ENCODE measurements around the gene PCLO. TPM values are rescaled to one million over a fixed set of nuclear protein-coding genes. Genes with fewer than 3 reads are reported as not detected.

Gene PCLO
- polyA plus RNA-seq, 2 of the 4 experiments (the other 2 are of a cell fraction): 0.41 to 1.1 TPM

- Histone ChIP-seq H3K9me3 (no peaks in the 10 kb centered on the region), H3K27ac (no peak overlapping the region), H3K4me1 (no peaks in the 10 kb centered on the region), H3K4me2 (no peak overlapping the region), H3K4me3 (no peak overlapping the region)
- POLR2A ChIA-PET: no interaction called here
- CTCF ChIA-PET: no interaction called here
- no peak for FAIRE-seq
- ATAC-seq: no peak
- 61% methylated on average over 4 of the region's 4 CpGs for WGBS (ENCODE audit: missing lambda C conversion rate)
- TF ChIP-seq EHMT2 (IDR thresholded peaks at IDR 0.05; ENCODE audit: low read depth): no peak
- TF ChIP-seq PBX3 (IDR thresholded peaks at IDR 0.05): no peak
- TF ChIP-seq CHD2 (IDR thresholded peaks at IDR 0.05; ENCODE audit: low read length, partially characterized antibody): no peak
- TF ChIP-seq HOXB13 (CRISPR knock-in tag; IDR thresholded peaks at IDR 0.05; ENCODE audit: low read depth): no peak
- TF ChIP-seq CBX8 (IDR thresholded peaks at IDR 0.05): no peak
- TF ChIP-seq MAZ (IDR thresholded peaks at IDR 0.05; ENCODE audit: borderline replicate concordance, low read depth, low read length): no peak
- TF ChIP-seq SREBF2 (IDR thresholded peaks at IDR 0.05): no peak
- no peak for TF ChIP-seq ZFP36 (IDR thresholded peaks at IDR 0.05; ENCODE audit: borderline replicate concordance, partially characterized antibody)
- no peak for TF ChIP-seq TP53 (CRISPR knock-in tag; IDR thresholded peaks at IDR 0.05)
- TF ChIP-seq FOSB (CRISPR knock-in tag; IDR thresholded peaks at IDR 0.05): no peak
- TF ChIP-seq, protein P1, sequence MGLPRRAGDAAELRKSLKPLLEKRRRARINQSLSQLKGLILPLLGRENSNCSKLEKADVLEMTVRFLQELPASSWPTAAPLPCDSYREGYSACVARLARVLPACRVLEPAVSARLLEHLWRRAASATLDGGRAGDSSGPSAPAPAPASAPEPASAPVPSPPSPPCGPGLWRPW (IDR thresholded peaks at IDR 0.05): no peak
- TF ChIP-seq, protein P2, sequence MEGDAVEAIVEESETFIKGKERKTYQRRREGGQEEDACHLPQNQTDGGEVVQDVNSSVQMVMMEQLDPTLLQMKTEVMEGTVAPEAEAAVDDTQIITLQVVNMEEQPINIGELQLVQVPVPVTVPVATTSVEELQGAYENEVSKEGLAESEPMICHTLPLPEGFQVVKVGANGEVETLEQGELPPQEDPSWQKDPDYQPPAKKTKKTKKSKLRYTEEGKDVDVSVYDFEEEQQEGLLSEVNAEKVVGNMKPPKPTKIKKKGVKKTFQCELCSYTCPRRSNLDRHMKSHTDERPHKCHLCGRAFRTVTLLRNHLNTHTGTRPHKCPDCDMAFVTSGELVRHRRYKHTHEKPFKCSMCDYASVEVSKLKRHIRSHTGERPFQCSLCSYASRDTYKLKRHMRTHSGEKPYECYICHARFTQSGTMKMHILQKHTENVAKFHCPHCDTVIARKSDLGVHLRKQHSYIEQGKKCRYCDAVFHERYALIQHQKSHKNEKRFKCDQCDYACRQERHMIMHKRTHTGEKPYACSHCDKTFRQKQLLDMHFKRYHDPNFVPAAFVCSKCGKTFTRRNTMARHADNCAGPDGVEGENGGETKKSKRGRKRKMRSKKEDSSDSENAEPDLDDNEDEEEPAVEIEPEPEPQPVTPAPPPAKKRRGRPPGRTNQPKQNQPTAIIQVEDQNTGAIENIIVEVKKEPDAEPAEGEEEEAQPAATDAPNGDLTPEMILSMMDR (IDR thresholded peaks at IDR 0.05): no peak
- no peak for TF ChIP-seq HDAC2 (IDR thresholded peaks at IDR 0.05)
- no peak for TF ChIP-seq ZNF302 (CRISPR knock-in tag; IDR thresholded peaks at IDR 0.05)
- TF ChIP-seq NPAS2 (CRISPR knock-in tag; IDR thresholded peaks at IDR 0.05; ENCODE audit: borderline replicate concordance): no peak
- no peak for DNase-seq (ENCODE audit: low read depth in 1 of 2, low spot score in 1 of 2)
These were observed 217.6 kb downstream of the PCLO start for GRCh38 chr7:82945056-82945455.

- 26% methylated on average over 1 of the region's 1 CpG for WGBS (ENCODE audit: missing lambda C conversion rate)
- POLR2A ChIA-PET: no interaction called here
These were observed 230.2 kb downstream of the PCLO start for GRCh38 chr7:82932516-82932915.

DNA sequence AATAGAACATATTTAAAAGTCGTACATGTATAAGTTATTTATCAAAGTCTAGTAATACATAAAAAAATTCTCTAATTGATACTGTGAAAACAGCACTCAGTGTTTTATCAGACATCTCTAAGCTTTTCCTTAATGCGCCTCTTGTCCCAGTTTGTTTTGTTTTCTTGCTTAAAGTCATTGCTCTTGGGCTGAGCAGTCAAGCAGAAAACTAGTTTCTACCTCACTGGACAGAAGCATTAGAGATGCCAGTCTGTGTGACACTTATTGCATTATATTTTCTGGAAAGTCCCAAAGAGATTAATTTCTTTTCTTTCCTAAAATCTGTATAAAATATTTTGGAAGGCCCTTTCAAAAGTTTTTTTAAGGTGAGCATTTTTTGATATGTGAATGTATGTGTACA, 236.2 kb downstream of the PCLO start:
- POLR2A ChIA-PET: no interaction called here
- no peaks in the 10 kb centered on the region for H3K9me3 ChIP-seq
- no peaks in the 10 kb centered on the region for H3K4me1 ChIP-seq
- no peak overlapping the region for H3K27ac ChIP-seq
- no peak for TF ChIP-seq NPAS2 (CRISPR knock-in tag; IDR thresholded peaks at IDR 0.05; ENCODE audit: borderline replicate concordance)
- no peak for TF ChIP-seq EP300 (IDR thresholded peaks at IDR 0.05)
- no peak for TF ChIP-seq CBX8 (IDR thresholded peaks at IDR 0.05)
- no peak for TF ChIP-seq HOXA7 (CRISPR knock-in tag; IDR thresholded peaks at IDR 0.05)
- no peak for TF ChIP-seq POLR2AphosphoS2 (conservative IDR thresholded peaks at IDR 0.05; ENCODE audit: low read length)
- no peak for TF ChIP-seq HDAC2 (IDR thresholded peaks at IDR 0.05)
- TF ChIP-seq, protein P3, sequence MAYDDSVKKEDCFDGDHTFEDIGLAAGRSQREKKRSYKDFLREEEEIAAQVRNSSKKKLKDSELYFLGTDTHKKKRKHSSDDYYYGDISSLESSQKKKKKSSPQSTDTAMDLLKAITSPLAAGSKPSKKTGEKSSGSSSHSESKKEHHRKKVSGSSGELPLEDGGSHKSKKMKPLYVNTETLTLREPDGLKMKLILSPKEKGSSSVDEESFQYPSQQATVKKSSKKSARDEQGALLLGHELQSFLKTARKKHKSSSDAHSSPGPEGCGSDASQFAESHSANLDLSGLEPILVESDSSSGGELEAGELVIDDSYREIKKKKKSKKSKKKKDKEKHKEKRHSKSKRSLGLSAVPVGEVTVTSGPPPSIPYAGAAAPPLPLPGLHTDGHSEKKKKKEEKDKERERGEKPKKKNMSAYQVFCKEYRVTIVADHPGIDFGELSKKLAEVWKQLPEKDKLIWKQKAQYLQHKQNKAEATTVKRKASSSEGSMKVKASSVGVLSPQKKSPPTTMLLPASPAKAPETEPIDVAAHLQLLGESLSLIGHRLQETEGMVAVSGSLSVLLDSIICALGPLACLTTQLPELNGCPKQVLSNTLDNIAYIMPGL (CRISPR knock-in tag; IDR thresholded peaks at IDR 0.05; ENCODE audit: borderline replicate concordance): no peak
- no peak for TF ChIP-seq BHLHE40 (IDR thresholded peaks at IDR 0.05; ENCODE audit: low read depth, low read length)
- no peak for TF ChIP-seq ZNF302 (CRISPR knock-in tag; IDR thresholded peaks at IDR 0.05)
- TF ChIP-seq, protein P4, sequence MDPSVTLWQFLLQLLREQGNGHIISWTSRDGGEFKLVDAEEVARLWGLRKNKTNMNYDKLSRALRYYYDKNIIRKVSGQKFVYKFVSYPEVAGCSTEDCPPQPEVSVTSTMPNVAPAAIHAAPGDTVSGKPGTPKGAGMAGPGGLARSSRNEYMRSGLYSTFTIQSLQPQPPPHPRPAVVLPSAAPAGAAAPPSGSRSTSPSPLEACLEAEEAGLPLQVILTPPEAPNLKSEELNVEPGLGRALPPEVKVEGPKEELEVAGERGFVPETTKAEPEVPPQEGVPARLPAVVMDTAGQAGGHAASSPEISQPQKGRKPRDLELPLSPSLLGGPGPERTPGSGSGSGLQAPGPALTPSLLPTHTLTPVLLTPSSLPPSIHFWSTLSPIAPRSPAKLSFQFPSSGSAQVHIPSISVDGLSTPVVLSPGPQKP (IDR thresholded peaks at IDR 0.05; ENCODE audit: low read depth, low read length): no peak
- WGBS (ENCODE audit: missing lambda C conversion rate): 44% methylated on average over 2 of the region's 2 CpGs
- CTCF ChIA-PET: no interaction called here
- DNase-seq (ENCODE audit: low read depth in 1 of 2, low spot score in 1 of 2) (no peak), ATAC-seq (no peak), FAIRE-seq (no peak)
- no peak overlapping the region for H3K4me3 ChIP-seq
- H3K4me2 ChIP-seq: no peak overlapping the region

More at GRCh38 chr7:82932516-82932915, 230.2 kb downstream of the PCLO start:
- H3K9me3 ChIP-seq: no peaks in the 10 kb centered on the region
- TF ChIP-seq NR3C1 (IDR thresholded peaks at IDR 0.05): no peak
- TF ChIP-seq NPAS2 (CRISPR knock-in tag; IDR thresholded peaks at IDR 0.05; ENCODE audit: borderline replicate concordance): no peak
- TF ChIP-seq MAFK (IDR thresholded peaks at IDR 0.05; ENCODE audit: partially characterized antibody): no peak
- TF ChIP-seq MAZ (IDR thresholded peaks at IDR 0.05; ENCODE audit: borderline replicate concordance, low read depth, low read length): no peak
- DNase-seq (ENCODE audit: low read depth in 1 of 2, low spot score in 1 of 2): no peak
- H3K4me2 ChIP-seq: no peak overlapping the region
- FAIRE-seq: no peak
- ATAC-seq: no peak
- no peaks in the 10 kb centered on the region for H3K4me1 ChIP-seq
- H3K4me3 ChIP-seq: no peak overlapping the region
- CTCF ChIA-PET: no interaction called here
- H3K27ac ChIP-seq: no peak overlapping the region

Data from A549 (cell line).